Stimulated activated CD8-positive, alpha-beta memory T cell treated with anti-CD3 and anti-CD28 coated beads, Interleukin-12 subunit alpha, Interleukin-12 subunit beta, amount 100 ng/mL, for 1 hour (primary cell): ENCODE measurements around the gene BAAT.

Experiments used
- DNase-seq: peaks from one replicate; pipeline ENCODE4 v3.0.0-alpha.2; 2020; ENCODE audit warnings: low read depth

The BAAT gene

DNA sequence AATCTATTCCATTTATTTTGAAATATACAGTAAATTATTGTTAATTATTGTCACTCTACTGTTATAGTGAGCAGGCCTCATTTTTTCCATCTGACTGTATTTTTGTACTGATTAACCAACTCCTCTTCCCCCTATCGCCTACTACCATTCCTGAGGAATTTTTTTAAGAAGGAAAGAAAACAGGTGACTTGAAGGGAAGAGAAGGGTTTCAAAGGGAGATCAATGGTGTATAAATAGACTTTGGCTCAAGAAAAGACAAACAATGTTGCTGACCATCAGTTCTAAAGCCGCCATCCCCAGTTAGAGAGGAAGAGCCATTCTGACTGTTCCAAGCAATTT lies 69.7 kb downstream of the BAAT start:
- DNase-seq: no peak

DNA sequence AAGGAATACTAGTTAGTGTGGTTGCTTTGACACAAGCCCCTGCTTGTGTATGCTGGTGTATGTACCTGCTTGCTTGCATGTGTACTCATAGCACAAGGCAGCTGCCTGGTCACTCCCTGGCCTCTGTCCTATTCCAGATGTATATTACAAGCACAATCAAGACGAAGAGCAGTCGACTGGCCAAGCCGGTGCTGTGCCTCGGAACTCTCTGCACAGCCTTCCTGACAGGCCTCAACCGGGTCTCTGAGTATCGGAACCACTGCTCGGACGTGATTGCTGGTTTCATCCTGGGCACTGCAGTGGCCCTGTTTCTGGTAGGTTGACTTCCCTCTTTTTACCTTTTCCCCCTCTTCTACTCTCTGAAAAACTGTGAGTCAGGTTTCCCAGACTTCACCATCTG lies 72.1 kb downstream of the BAAT start:
- DNase-seq: no peak

DNA sequence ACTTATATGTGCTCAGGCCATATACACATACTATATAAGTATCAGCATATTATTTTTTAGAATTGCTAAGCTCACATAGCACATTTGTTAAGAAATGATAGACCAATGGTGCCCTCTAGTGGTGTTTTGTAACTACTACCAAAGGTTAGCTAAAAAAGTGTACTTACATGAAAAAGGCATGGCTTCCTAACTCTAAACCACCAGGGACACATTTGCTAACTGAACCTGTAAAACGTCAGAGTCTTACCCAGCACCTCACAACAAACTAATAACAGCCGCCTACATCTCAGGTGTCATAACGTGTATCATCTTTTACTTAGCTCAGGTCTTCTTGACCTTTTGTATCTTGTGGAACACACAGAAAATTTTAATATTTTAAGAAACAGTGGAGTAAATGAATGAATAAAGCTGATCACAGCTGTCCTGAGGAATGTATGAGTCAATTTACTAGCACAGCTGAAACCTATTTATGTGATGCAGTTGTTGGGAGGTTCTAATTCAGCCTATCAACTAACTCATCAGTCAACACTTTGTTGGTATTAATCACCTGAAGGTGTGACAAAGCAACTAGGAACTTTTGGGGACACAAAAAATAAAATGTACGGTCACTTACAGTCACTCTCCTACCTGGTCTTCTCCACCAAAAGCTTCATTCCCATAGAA lies 72.9 kb downstream of the BAAT start:
- no peak for DNase-seq

DNA sequence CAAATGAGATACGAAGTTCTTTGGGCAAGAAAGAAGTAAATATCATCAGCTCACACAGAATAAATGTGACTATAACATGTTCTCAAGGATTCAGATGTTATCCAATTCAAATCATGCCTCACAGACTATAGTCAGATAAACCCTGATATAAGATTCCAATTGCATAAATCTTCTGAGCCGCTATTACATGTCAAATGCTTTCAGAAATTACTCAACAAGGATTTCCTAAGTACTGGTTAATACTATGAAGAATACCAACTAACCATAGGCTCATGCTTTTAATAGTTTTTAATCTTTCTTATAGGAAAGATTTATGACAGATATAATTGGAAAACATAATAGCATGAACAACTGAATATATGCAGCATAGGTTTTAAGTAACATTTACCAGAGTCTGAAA lies 73.6 kb downstream of the BAAT start:
- DNase-seq: no peak
